IMR-90 (cell line): Measurements from ENCODE around the gene TAX1BP1. TPM values are rescaled to one million over a fixed set of nuclear protein-coding genes. Genes with fewer than 3 reads are reported as not detected.

ENCODE experiments used
- ATAC-seq: fragments of 200-7000 bp; cut with Tn5 transposase; 2 replicates; pipeline ENCODE4 v1.9.1; 2020; ENCODE audit warnings: low read depth, mild to moderate bottlenecking, moderate library complexity
- BruUV-seq: library from RNA; stranded (reverse); fragments of 400-500 nt; replicated peaks from 2 replicates; lab custom pipeline; 2021; lab: Mats Ljungman, UMichigan
- CTCF ChIA-PET: fragments of 300-600 bp; formaldehyde crosslinking; extraction: SDS; loops from one replicate; lab custom pipeline; 2021; ENCODE audit warnings: antibody characterized with exemption; lab: Yijun Ruan, JAX
- POLR2A ChIA-PET: fragments of 300-600 bp; sonication (Branson Sonifier 250); formaldehyde crosslinking; loops from one replicate; lab custom pipeline; 2022; ENCODE audit warnings: antibody characterized with exemption; ENCODE audit not compliant: unreplicated experiment; lab: Charles Lee
- DNase-seq: peaks from one replicate; pipeline ENCODE4 v3.0.0; 2013
- H2AFZ ChIP-seq: replicated peaks from 2 replicates; pipeline ENCODE3; 2013; ENCODE audit warnings: low read length, mild to moderate bottlenecking; ENCODE audit not compliant: poor library complexity
- H2AK5ac ChIP-seq: 2 replicates; pipeline ENCODE4 v1.6.1; 2013; ENCODE audit warnings: low read depth, low read length, inconsistent platforms
- H2AK9ac ChIP-seq: replicated peaks from 2 replicates; pipeline ENCODE3; 2013; ENCODE audit warnings: mild to moderate bottlenecking, low read depth, low read length, moderate library complexity; ENCODE audit not compliant: poor library complexity
- H2BK120ac ChIP-seq: 2 replicates; pipeline ENCODE4 v1.6.1; 2013; ENCODE audit warnings: low read depth, low read length, inconsistent platforms
- H2BK15ac ChIP-seq: 3 replicates; pipeline ENCODE4 v1.6.1; 2013; ENCODE audit warnings: low read depth, low read length, inconsistent platforms
- H2BK20ac ChIP-seq: 2 replicates; pipeline ENCODE4 v1.6.1; 2013; ENCODE audit warnings: low read depth, mild to moderate bottlenecking, inconsistent platforms, low read length, moderate library complexity
- H2BK5ac ChIP-seq: 2 replicates; pipeline ENCODE4 v1.6.1; 2013; ENCODE audit warnings: mild to moderate bottlenecking, low read depth, low read length, inconsistent platforms; ENCODE audit not compliant: poor library complexity, severe bottlenecking
- H3K14ac ChIP-seq: replicated peaks from 2 replicates; pipeline ENCODE4 v1.6.1; 2013; ENCODE audit warnings: low read depth, low read length, inconsistent platforms
- H3K18ac ChIP-seq: 2 replicates; pipeline ENCODE4 v1.6.1; 2013; ENCODE audit warnings: low read depth, low read length, control low read depth
- H3K23ac ChIP-seq: 2 replicates; pipeline ENCODE4 v1.6.1; 2013; ENCODE audit warnings: low read depth, low read length, inconsistent platforms
- H3K27ac ChIP-seq: 2 replicates; pipeline ENCODE4 v1.5.1; 2013; ENCODE audit warnings: mild to moderate bottlenecking, control low read depth, low read length; ENCODE audit not compliant: insufficient read depth
- H3K27me3 ChIP-seq: 2 replicates; pipeline ENCODE4 v1.6.1; 2013; ENCODE audit warnings: low read length; ENCODE audit not compliant: control insufficient read depth, insufficient read depth
- H3K36me3 ChIP-seq: 2 replicates; pipeline ENCODE4 v1.6.1; 2013; ENCODE audit warnings: low read length, mixed read lengths; ENCODE audit not compliant: control insufficient read depth, insufficient read depth
- H3K4ac ChIP-seq: 2 replicates; pipeline ENCODE4 v1.6.1; 2013; ENCODE audit warnings: low read depth, low read length, inconsistent platforms
- H3K4me1 ChIP-seq: 2 replicates; pipeline ENCODE4 v1.6.1; 2013; ENCODE audit warnings: low read length, mixed read lengths; ENCODE audit not compliant: control insufficient read depth, insufficient read depth
- H3K4me2 ChIP-seq: 2 replicates; pipeline ENCODE4 v1.6.1; 2013; ENCODE audit warnings: low read depth, mild to moderate bottlenecking, control low read depth, low read length, moderate library complexity
- H3K4me3 ChIP-seq: 2 replicates; pipeline ENCODE4 v1.5.1; 2013; ENCODE audit warnings: low read depth, mild to moderate bottlenecking, control low read depth, low read length, moderate library complexity; ENCODE audit not compliant: insufficient read depth
- H3K56ac ChIP-seq: 2 replicates; pipeline ENCODE4 v1.6.1; 2013; ENCODE audit warnings: low read length, inconsistent platforms; ENCODE audit not compliant: insufficient read depth; ENCODE audit errors: extremely low read depth
- H3K79me1 ChIP-seq, 2 experiments: 2 replicates each; pipeline ENCODE4 v1.6.1; 2013; ENCODE audit warnings: low read length in 2 of 2, inconsistent platforms in 1 of 2, low read depth in 1 of 2
- H3K9ac ChIP-seq: 2 replicates; pipeline ENCODE4 v1.6.1; 2013; ENCODE audit warnings: low read depth, low read length, control low read depth
- H3K9me1 ChIP-seq: 2 replicates; pipeline ENCODE4 v1.6.1; 2013; ENCODE audit warnings: low read length, inconsistent platforms; ENCODE audit not compliant: insufficient read depth
- H3K9me3 ChIP-seq: 2 replicates; pipeline ENCODE4 v1.6.1; 2013; ENCODE audit warnings: low read length; ENCODE audit not compliant: control insufficient read depth, insufficient read depth
- H4K20me1 ChIP-seq: 2 replicates; pipeline ENCODE4 v1.6.1; 2013; ENCODE audit warnings: low read length, inconsistent platforms; ENCODE audit not compliant: insufficient read depth
- H4K5ac ChIP-seq: 2 replicates; pipeline ENCODE4 v1.6.1; 2013; ENCODE audit warnings: mild to moderate bottlenecking, low read depth, low read length, control low read depth
- H4K8ac ChIP-seq, 2 experiments: 2 replicates each; pipeline ENCODE4 v1.6.1; 2013; ENCODE audit warnings: low read depth in 2 of 2, low read length in 2 of 2, control low read depth in 1 of 2, inconsistent platforms in 1 of 2
- H4K91ac ChIP-seq: 2 replicates; pipeline ENCODE4 v1.6.1; 2013; ENCODE audit warnings: low read depth, low read length, inconsistent platforms; ENCODE audit not compliant: insufficient read depth
- CEBPB ChIP-seq: IDR thresholded peaks from 2 replicates; pipeline ENCODE4 v1.6.1; 2012; ENCODE audit warnings: low read depth, low read length, improper control_type of control experiment
- MAFK ChIP-seq: IDR thresholded peaks from 2 replicates; pipeline ENCODE4 v1.6.1; 2012; ENCODE audit warnings: low read depth, low read length, improper control_type of control experiment
- WGBS, 2 experiments: methylation state at CpG; one replicate each; pipeline versions ENCODE4 v1.1.5 to v1.1.7; 2013; ENCODE audit warnings: missing lambda C conversion rate in 2 of 2; ENCODE audit not compliant: insufficient read length in 1 of 2; ENCODE audit errors: extremely low coverage in 2 of 2; 5-methylcytosine and 5-hydroxymethylcytosine counted together
- dilution Hi-C: fragments of 300-500 bp; cut with HindIII; formaldehyde crosslinking; loops from one replicate; pipeline ENCODE4 v1.14.3; 2018; ENCODE audit warnings: low sequenced_read_pairs; ENCODE audit not compliant: unreplicated experiment
- in situ Hi-C: fragments of 300-500 bp; cut with MboI; formaldehyde crosslinking; loops from 3 replicates; pipeline ENCODE4 v1.14.3; 2019; ENCODE audit warnings: low sequenced_read_pairs, inconsistent platforms, mixed read lengths
- intact Hi-C: fragments of 100-400 bp; cut with micrococcal nuclease; formaldehyde crosslinking; loops from 2 replicates; pipeline ENCODE4 v1.10.0; 2022
- polyA plus RNA-seq, 3 experiments: library from polyadenylated mRNA; depleted of rRNA; stranded (reverse); fragments of >200 nt; gene quantifications; 2 replicates each; pipeline ENCODE4 v1.2.3, GENCODE V29; 2012; ENCODE audit warnings: low replicate concordance in 1 of 3
- total RNA-seq: library from RNA; depleted of rRNA; stranded (reverse); fragments of >200 nt; gene quantifications from 2 replicates; pipeline ENCODE4 v1.2.3, GENCODE V29; 2012

The TAX1BP1 gene
- total and polyA plus RNA-seq, 2 of the 4 experiments (the other 2 are of a cell fraction) = 49.0 to 52.7 TPM

DNA sequence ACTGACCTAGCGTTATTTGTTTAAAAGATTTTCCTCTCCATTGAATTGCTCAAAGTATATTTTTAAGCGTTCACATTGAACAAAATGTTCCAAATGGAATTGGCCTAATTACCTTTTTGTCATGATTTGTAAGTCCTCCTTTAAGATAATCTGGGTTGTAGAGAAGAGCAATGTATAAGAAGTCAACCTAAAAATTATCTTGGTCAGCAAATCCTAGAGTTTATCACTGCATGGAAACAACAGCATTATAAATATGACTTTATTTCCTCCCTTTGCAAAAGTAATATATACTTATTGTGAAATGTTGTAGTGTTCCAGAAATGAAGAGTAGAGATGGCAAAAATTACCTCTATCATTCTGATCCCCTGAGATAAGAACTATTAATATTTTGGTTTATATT lies 59.2 kb downstream of the TAX1BP1 start:
- in situ Hi-C loops (loop anchor here (25.0 kb wide), 1 partner anchor 213 kb away; no protein-coding TSS in a partner anchor), dilution Hi-C loops (no loop called here), intact Hi-C loops (no loop called here)
- no peak overlapping the region for H2AK9ac ChIP-seq
- H2BK120ac ChIP-seq = no peak overlapping the region
- H3K18ac ChIP-seq = no peak overlapping the region
- H3K27me3 ChIP-seq = no peaks in the 10 kb centered on the region
- H4K5ac ChIP-seq = no peak overlapping the region
- H2BK20ac ChIP-seq = no peak overlapping the region
- no peaks in the 10 kb centered on the region for H4K20me1 ChIP-seq
- peak; percentile 22; the same call in 1 of the 2 replicates for TF ChIP-seq MAFK
- no peak for TF ChIP-seq CEBPB
- no peak overlapping the region for H3K4me2 ChIP-seq
- ChIA-PET POLR2A (no interaction called here), CTCF (interaction anchor here (0.6 kb wide), 1 partner anchor 151 kb away, joined by 3 read pairs; no protein-coding TSS in a partner anchor)
- no TSS peak for BruUV-seq
- H2BK15ac ChIP-seq = no peak overlapping the region
- no peak overlapping the region for H3K56ac ChIP-seq
- H3K79me1 ChIP-seq = peaks cover 3 to 5% of the 10 kb centered on the region in 2 experiments; a peak in 2 of 4 replicates
- H2AK5ac ChIP-seq = no peak overlapping the region
- DNase-seq = no peak
- H3K4me1 ChIP-seq = no peaks in the 10 kb centered on the region
- no peak overlapping the region for H3K4ac ChIP-seq
- no peak overlapping the region for H3K4me3 ChIP-seq
- no peak overlapping the region for H3K9ac ChIP-seq
- H3K9me3 ChIP-seq = no peaks in the 10 kb centered on the region
- no peak for ATAC-seq
- no peak overlapping the region for H3K23ac ChIP-seq
- H3K14ac ChIP-seq = no peak overlapping the region
- no peak overlapping the region for H2AFZ ChIP-seq
- H4K91ac ChIP-seq = no peak overlapping the region
- H3K27ac ChIP-seq = no peak overlapping the region
- WGBS, 2 experiments = no CpG with 5 or more reads among the region's 2 CpGs
- H2BK5ac ChIP-seq = no peak overlapping the region
- no peak overlapping the region for H4K8ac ChIP-seq
- peaks cover 7% of the 10 kb centered on the region; the same call in 1 of the 2 replicates for H3K36me3 ChIP-seq
- H3K9me1 ChIP-seq = no peaks in the 10 kb centered on the region
